Neural cell (in vitro differentiated cells): ENCODE results near the gene PHACTR1. TPM values are rescaled to one million over a fixed set of nuclear protein-coding genes. Genes with fewer than 3 reads are reported as not detected.

ENCODE experiments used
- H2AFZ ChIP-seq: fragments of 200-600, 300-800 bp; sonication (generic), shearing (Covaris generic); 2 replicates; pipeline ENCODE4 v1.6.0; 2014; ENCODE audit warnings: low read depth, mild to moderate bottlenecking, antibody characterized with exemption, low read length, moderate library complexity
- H3F3A ChIP-seq: fragments of 200-600 bp; shearing (Covaris generic); 2 replicates; pipeline ENCODE4 v1.6.1; 2016; ENCODE audit warnings: mild to moderate bottlenecking, moderate library complexity, mixed read lengths, antibody characterized with exemption, low read length; ENCODE audit not compliant: insufficient read depth, poor library complexity, severe bottlenecking
- H3K27ac ChIP-seq: fragments of 200-600, 300-800 bp; sonication (generic), shearing (Covaris generic); 2 replicates; pipeline ENCODE4 v1.5.1; 2014; ENCODE audit warnings: mild to moderate bottlenecking, low read length, moderate library complexity
- H3K27me3 ChIP-seq: fragments of 300-800, 200-600 bp; sonication (generic), shearing (Covaris generic); 2 replicates; pipeline ENCODE4 v1.6.0; 2014; ENCODE audit warnings: mild to moderate bottlenecking, low read depth, low read length, moderate library complexity; ENCODE audit not compliant: insufficient read depth
- H3K36me3 ChIP-seq: fragments of 300-800, 200-600 bp; sonication (generic), shearing (Covaris generic); 2 replicates; pipeline ENCODE4 v1.5.1; 2014; ENCODE audit warnings: mild to moderate bottlenecking, antibody characterized with exemption, low read length, moderate library complexity; ENCODE audit not compliant: insufficient read depth
- H3K4me2 ChIP-seq: fragments of 300-800, 200-600 bp; sonication (generic), shearing (Covaris generic); 2 replicates; pipeline ENCODE4 v1.6.0; 2014; ENCODE audit warnings: mild to moderate bottlenecking, low read length
- H3K4me3 ChIP-seq: fragments of 300-800, 200-600 bp; sonication (generic), shearing (Covaris generic); 2 replicates; pipeline ENCODE4 v1.5.1; 2014; ENCODE audit warnings: mild to moderate bottlenecking, low read length, moderate library complexity
- H3K79me2 ChIP-seq: fragments of 200-600 bp; shearing (Covaris generic); replicated peaks from 2 replicates; pipeline ENCODE4 v1.6.0; 2014; ENCODE audit warnings: mild to moderate bottlenecking, low read length, moderate library complexity; ENCODE audit not compliant: insufficient read depth
- H3K9ac ChIP-seq: fragments of 300-800, 200-600 bp; sonication (generic), shearing (Covaris generic); 2 replicates; pipeline ENCODE4 v1.6.1; 2016; ENCODE audit warnings: mild to moderate bottlenecking, low read length, mixed read lengths
- H3K9me2 ChIP-seq: fragments of 200-600 bp; shearing (Covaris generic); 2 replicates; pipeline ENCODE4 v1.6.1; 2016; ENCODE audit warnings: mild to moderate bottlenecking, low read length, mixed read lengths; ENCODE audit not compliant: insufficient read depth
- H3K9me3 ChIP-seq: fragments of 200-600, 300-800 bp; sonication (generic), shearing (Covaris generic); 2 replicates; pipeline ENCODE4 v1.6.1; 2016; ENCODE audit warnings: mild to moderate bottlenecking, mixed run types, low read length, moderate library complexity, mixed read lengths
- H4K20me1 ChIP-seq: fragments of 200-600 bp; shearing (Covaris generic); 2 replicates; pipeline ENCODE4 v1.6.1; 2016; ENCODE audit warnings: mild to moderate bottlenecking, mixed run types; ENCODE audit not compliant: insufficient read depth
- CTCF ChIP-seq: fragments of 450-650 bp; IDR thresholded peaks from 2 replicates; pipeline ENCODE4 v1.5.1; 2014; ENCODE audit warnings: antibody characterized with exemption, mild to moderate bottlenecking, moderate library complexity; ENCODE audit not compliant: poor library complexity, severe bottlenecking
- EP300 ChIP-seq: fragments of 450-650 bp; conservative IDR thresholded peaks from 2 replicates; pipeline ENCODE4 v1.6.1; 2014; ENCODE audit warnings: antibody characterized with exemption, mild to moderate bottlenecking, moderate library complexity; ENCODE audit not compliant: poor library complexity, severe bottlenecking
- EZH2 ChIP-seq: fragments of 200-600, 300-800 bp; shearing (Covaris generic), sonication (generic); IDR thresholded peaks from 2 replicates; pipeline ENCODE4 v1.6.1; 2014; ENCODE audit warnings: antibody characterized with exemption, low read length, borderline replicate concordance, mild to moderate bottlenecking; ENCODE audit not compliant: insufficient read depth, poor library complexity, severe bottlenecking
- MXI1 ChIP-seq: fragments of 450-650 bp; conservative IDR thresholded peaks from 2 replicates; pipeline ENCODE4 v1.6.1; 2014; ENCODE audit warnings: antibody characterized with exemption, mild to moderate bottlenecking; ENCODE audit not compliant: poor library complexity, severe bottlenecking
- POLR2AphosphoS5 ChIP-seq: IDR thresholded peaks from 2 replicates; pipeline ENCODE4 v1.6.1; 2012
- RAD21 ChIP-seq: fragments of 450-650 bp; conservative IDR thresholded peaks from 2 replicates; pipeline ENCODE4 v1.6.1; 2014; ENCODE audit warnings: antibody characterized with exemption, mild to moderate bottlenecking, moderate library complexity
- REST ChIP-seq: IDR thresholded peaks from 2 replicates; pipeline ENCODE4 v1.6.1; 2012; ENCODE audit warnings: borderline replicate concordance
- SMC3 ChIP-seq: fragments of 450-650 bp; conservative IDR thresholded peaks from 2 replicates; pipeline ENCODE4 v1.6.1; 2014; ENCODE audit warnings: antibody characterized with exemption, mild to moderate bottlenecking, moderate library complexity; ENCODE audit not compliant: poor library complexity
- TAF1 ChIP-seq: IDR thresholded peaks from 2 replicates; pipeline ENCODE4 v1.6.1; 2012; ENCODE audit warnings: low read depth
- polyA plus RNA-seq: library from polyadenylated mRNA; depleted of rRNA; stranded (reverse); fragments of >200 nt; gene quantifications from 2 replicates; pipeline ENCODE4 v1.2.3, GENCODE V29; 2014

PHACTR1 gene
- polyA plus RNA-seq, 1 donor from 2014 or later: 7.8 TPM

GRCh38 chr6:13046084-13046483, 329.5 kb downstream of the PHACTR1 start:
- Histone ChIP-seq H3K9ac (no peak overlapping the region), H3K79me2 (no peaks in the 10 kb centered on the region), H4K20me1 (no peaks in the 10 kb centered on the region), H3F3A (no peaks in the 10 kb centered on the region), H2AFZ (no peak overlapping the region), H3K9me3 (no peaks in the 10 kb centered on the region), H3K9me2 (no peaks in the 10 kb centered on the region), H3K27ac (no peak overlapping the region), H3K4me2 (no peak overlapping the region), H3K27me3 (no peaks in the 10 kb centered on the region), H3K4me3 (no peak overlapping the region), H3K36me3 (no peaks in the 10 kb centered on the region)
- TF ChIP-seq SMC3 (no peak), REST (no peak), EZH2 (no peak), MXI1 (no peak), TAF1 (no peak), EP300 (no peak), POLR2AphosphoS5 (no peak), CTCF (no peak), RAD21 (no peak)

GRCh38 chr6:13048113-13048512, 331.5 kb downstream of the PHACTR1 start:
- Histone ChIP-seq H3K9ac (no peak overlapping the region), H4K20me1 (no peaks in the 10 kb centered on the region), H3K27me3 (no peaks in the 10 kb centered on the region), H3K27ac (no peak overlapping the region), H3K36me3 (no peaks in the 10 kb centered on the region), H3K79me2 (no peaks in the 10 kb centered on the region), H3K4me3 (no peak overlapping the region), H3K9me3 (no peaks in the 10 kb centered on the region), H3K4me2 (no peak overlapping the region), H3F3A (no peaks in the 10 kb centered on the region), H3K9me2 (no peaks in the 10 kb centered on the region), H2AFZ (no peak overlapping the region)
- no peak for TF ChIP-seq EZH2
- no peak for TF ChIP-seq REST
- no peak for TF ChIP-seq CTCF
- no peak for TF ChIP-seq MXI1
- TF ChIP-seq RAD21: no peak
- no peak for TF ChIP-seq POLR2AphosphoS5
- no peak for TF ChIP-seq EP300
- TF ChIP-seq SMC3: no peak
- TF ChIP-seq TAF1: no peak
